Tibial nerve (tissue), 4 donors: ENCODE data around the gene KCTD13. TPM values are rescaled to one million over a fixed set of nuclear protein-coding genes. Genes with fewer than 3 reads are reported as not detected.

Experiments used
- DNase-seq, 2 donors: peaks; one replicate each; pipeline ENCODE4 v3.0.0-alpha.2; 2019; ENCODE audit warnings: low spot score in 2 of 2
- H3K27ac ChIP-seq, 4 donors: fragments of 200-600 bp; sonication (generic) in 3 of 4; one replicate each; pipeline ENCODE4 v1.5.1; 2017 to 2019; ENCODE audit warnings: mild to moderate bottlenecking in 1 of 4
- H3K27me3 ChIP-seq, 2 donors: fragments of 200-600 bp; sonication (generic) in 1 of 2; one replicate each; pipeline versions ENCODE4 v1.5.1 to v1.6.0; 2017 to 2019
- H3K36me3 ChIP-seq, 3 donors: fragments of 200-600 bp; sonication (generic); one replicate each; pipeline ENCODE4 v1.5.1; 2018 to 2019
- H3K4me1 ChIP-seq, 4 donors: fragments of 200-600 bp; sonication (generic) in 3 of 4; one replicate each; pipeline ENCODE4 v1.5.1; 2017 to 2019
- H3K4me3 ChIP-seq, 4 donors: fragments of 200-600 bp; sonication (generic) in 3 of 4; one replicate each; pipeline ENCODE4 v1.5.1; 2017 to 2019; ENCODE audit warnings: mild to moderate bottlenecking in 1 of 4, moderate library complexity in 1 of 4
- H3K9me3 ChIP-seq, 4 donors: fragments of 200-600 bp; sonication (generic) in 3 of 4; one replicate each; pipeline ENCODE4 v1.5.1; 2017 to 2019
- EP300 ChIP-seq, 2 donors: sonication (generic); formaldehyde crosslinking; IDR thresholded peaks; one replicate each; pipeline ENCODE4 v1.6.1; 2017; ENCODE audit warnings: antibody characterized with exemption in 2 of 2, mild to moderate bottlenecking in 1 of 2
- POLR2A ChIP-seq, 2 donors: fragments of 450-650 bp; IDR thresholded peaks; one replicate each; pipeline ENCODE4 v1.6.1; 2017; ENCODE audit warnings: antibody characterized with exemption in 2 of 2, mild to moderate bottlenecking in 2 of 2, moderate library complexity in 2 of 2
- WGBS, 2 donors: methylation state at CpG; one replicate each; pipeline ENCODE4 v1.1.5; 2018; 5-methylcytosine and 5-hydroxymethylcytosine counted together
- total RNA-seq, 4 donors: library from RNA; depleted of rRNA; stranded (reverse); fragments of >200 nt; gene quantifications; one replicate each; pipeline ENCODE4 v1.1.0, GENCODE V29; 2016
- TF ChIP-seq, protein P1 (sequence below), 5 experiments: fragments of 200-600 bp in 3 of 5; fragments of 450-650 bp in 2 of 5; sonication (generic) in 3 of 5; IDR thresholded peaks; one replicate each; pipeline ENCODE4 v1.5.1; 2016 to 2019; ENCODE audit warnings: antibody characterized with exemption in 5 of 5, mild to moderate bottlenecking in 3 of 5, moderate library complexity in 2 of 5

The KCTD13 gene
- total RNA-seq, 4 donors from 2014 or later: 31.0 to 81.0 (median 38.7) TPM

GRCh38 chr16:29907973-29908372 is 18.1 kb downstream of the KCTD13 start:
- WGBS, 2 donors: 65 to 71% methylated on average over 2 of the region's 2 CpGs
- TF ChIP-seq, protein P1, sequence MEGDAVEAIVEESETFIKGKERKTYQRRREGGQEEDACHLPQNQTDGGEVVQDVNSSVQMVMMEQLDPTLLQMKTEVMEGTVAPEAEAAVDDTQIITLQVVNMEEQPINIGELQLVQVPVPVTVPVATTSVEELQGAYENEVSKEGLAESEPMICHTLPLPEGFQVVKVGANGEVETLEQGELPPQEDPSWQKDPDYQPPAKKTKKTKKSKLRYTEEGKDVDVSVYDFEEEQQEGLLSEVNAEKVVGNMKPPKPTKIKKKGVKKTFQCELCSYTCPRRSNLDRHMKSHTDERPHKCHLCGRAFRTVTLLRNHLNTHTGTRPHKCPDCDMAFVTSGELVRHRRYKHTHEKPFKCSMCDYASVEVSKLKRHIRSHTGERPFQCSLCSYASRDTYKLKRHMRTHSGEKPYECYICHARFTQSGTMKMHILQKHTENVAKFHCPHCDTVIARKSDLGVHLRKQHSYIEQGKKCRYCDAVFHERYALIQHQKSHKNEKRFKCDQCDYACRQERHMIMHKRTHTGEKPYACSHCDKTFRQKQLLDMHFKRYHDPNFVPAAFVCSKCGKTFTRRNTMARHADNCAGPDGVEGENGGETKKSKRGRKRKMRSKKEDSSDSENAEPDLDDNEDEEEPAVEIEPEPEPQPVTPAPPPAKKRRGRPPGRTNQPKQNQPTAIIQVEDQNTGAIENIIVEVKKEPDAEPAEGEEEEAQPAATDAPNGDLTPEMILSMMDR (IDR thresholded peaks at IDR 0.05): no peak
- TF ChIP-seq POLR2A (IDR thresholded peaks at IDR 0.05): no peak
- TF ChIP-seq EP300 (IDR thresholded peaks at IDR 0.05): no peak
- DNase-seq: no peak

GRCh38 chr16:29906520-29907244 is 19.3 kb downstream of the KCTD13 start:
- Histone ChIP-seq H3K36me3 (peaks cover 0 to 40% (median 0%) of the 10 kb centered on the region in 3 donors), H3K4me1 (no peaks in the 10 kb centered on the region), H3K9me3 (no peaks in the 10 kb centered on the region), H3K4me3 (no peak overlapping the region), H3K27me3 (no peaks in the 10 kb centered on the region), H3K27ac (no peak overlapping the region)
- DNase-seq: no peak
- TF ChIP-seq, protein P1 (IDR thresholded peaks at IDR 0.05): no peak
- TF ChIP-seq POLR2A (IDR thresholded peaks at IDR 0.05) (no peak), EP300 (IDR thresholded peaks at IDR 0.05) (no peak)
- 77 to 80% methylated on average over 23 of the region's 23 CpGs for WGBS, 2 donors

More at GRCh38 chr16:29907973-29908372, 18.1 kb downstream of the KCTD13 start:
- no peaks in the 10 kb centered on the region for H3K27me3 ChIP-seq
- H3K4me3 ChIP-seq: no peak overlapping the region
- H3K9me3 ChIP-seq: no peaks in the 10 kb centered on the region
- no peaks in the 10 kb centered on the region for H3K4me1 ChIP-seq
- H3K36me3 ChIP-seq: peaks cover 0 to 46% (median 0%) of the 10 kb centered on the region in 3 donors
- no peak overlapping the region for H3K27ac ChIP-seq

DNA sequence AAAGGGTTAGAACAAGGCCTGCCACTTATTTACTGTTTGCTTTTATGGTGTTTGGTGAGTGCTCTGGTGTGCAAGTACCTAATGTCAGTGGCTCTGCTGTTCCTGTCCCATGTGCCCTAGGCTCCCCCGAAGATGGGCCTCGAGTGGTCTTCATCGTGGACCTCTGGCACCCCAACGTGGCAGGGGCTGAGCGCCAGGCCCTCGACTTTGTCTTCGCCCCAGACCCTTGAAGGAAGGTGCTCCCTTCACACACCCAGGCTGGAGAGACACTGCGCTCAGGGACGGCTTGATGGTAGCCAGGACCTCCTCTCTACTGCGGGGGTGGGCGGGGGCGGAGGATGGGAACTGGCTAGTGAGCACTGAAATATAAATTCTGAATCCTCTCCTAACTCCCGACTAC is 20.4 kb downstream of the KCTD13 start:
- Histone ChIP-seq H3K4me1 (peaks cover 0 to 6% (median 0%) of the 10 kb centered on the region in 4 donors), H3K27me3 (no peaks in the 10 kb centered on the region), H3K9me3 (no peaks in the 10 kb centered on the region), H3K27ac (no peak overlapping the region), H3K4me3 (no peak overlapping the region), H3K36me3 (peaks cover 0 to 29% (median 0%) of the 10 kb centered on the region in 3 donors)
- TF ChIP-seq, protein P1 (IDR thresholded peaks at IDR 0.05): no peak
- no peak for TF ChIP-seq POLR2A (IDR thresholded peaks at IDR 0.05)
- no peak for TF ChIP-seq EP300 (IDR thresholded peaks at IDR 0.05)
- no peak for DNase-seq
- whole genome bisulfite sequencing, 2 donors: 84 to 85% methylated on average over 13 of the region's 13 CpGs

DNA sequence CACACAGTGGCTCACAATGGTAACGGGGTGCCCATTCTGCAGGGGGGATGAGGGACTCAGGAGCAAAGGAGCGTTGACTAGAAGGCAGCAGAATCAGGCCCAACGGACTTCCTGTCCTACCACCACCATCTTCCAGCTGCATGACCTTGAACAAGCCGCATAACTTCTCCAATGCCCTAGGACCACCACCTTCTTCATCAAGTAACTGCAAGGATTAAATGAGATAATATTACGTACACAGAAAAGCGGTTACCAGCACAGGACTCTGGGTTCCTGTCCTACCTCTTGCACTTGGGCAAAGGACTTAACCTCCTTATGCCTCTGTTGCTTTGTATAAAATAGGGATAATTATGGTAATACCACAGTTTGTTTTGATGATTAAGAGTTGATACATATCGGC is 21.1 kb downstream of the KCTD13 start:
- no peaks in the 10 kb centered on the region for H3K27me3 ChIP-seq
- WGBS, 2 donors: 93 to 95% methylated on average over 7 of the region's 7 CpGs
- H3K27ac ChIP-seq: no peak overlapping the region
- H3K36me3 ChIP-seq: peaks cover 0 to 27% (median 0%) of the 10 kb centered on the region in 3 donors
- DNase-seq: no peak
- H3K4me3 ChIP-seq: no peak overlapping the region
- H3K4me1 ChIP-seq: peaks cover 0 to 13% (median 2%) of the 10 kb centered on the region in 4 donors
- H3K9me3 ChIP-seq: no peaks in the 10 kb centered on the region
- no peak for TF ChIP-seq EP300 (IDR thresholded peaks at IDR 0.05)
- TF ChIP-seq, protein P1 (IDR thresholded peaks at IDR 0.05): no peak
- no peak for TF ChIP-seq POLR2A (IDR thresholded peaks at IDR 0.05)

GRCh38 chr16:29903590-29903989 is 22.4 kb downstream of the KCTD13 start:
- Histone ChIP-seq H3K4me3 (no peak overlapping the region), H3K9me3 (no peaks in the 10 kb centered on the region), H3K36me3 (peaks cover 0 to 19% (median 0%) of the 10 kb centered on the region in 3 donors), H3K4me1 (peaks cover 0 to 26% (median 4%) of the 10 kb centered on the region in 4 donors), H3K27ac (no peak overlapping the region), H3K27me3 (peaks cover 0 to 8% of the 10 kb centered on the region in 2 donors)
- no peak for DNase-seq
- 73 to 75% methylated on average over 4 of the region's 4 CpGs for WGBS, 2 donors
- TF ChIP-seq POLR2A (IDR thresholded peaks at IDR 0.05): no peak
- no peak for TF ChIP-seq EP300 (IDR thresholded peaks at IDR 0.05)
- TF ChIP-seq, protein P1 (IDR thresholded peaks at IDR 0.05): no peak
